NCI-H1105 (cell line): Measurements from ENCODE around the gene FBXL7.

Source experiments
- DNase-seq: peaks from one replicate; lab custom pipeline; 2025; lab: John Stamatoyannopoulos, UW

Gene FBXL7

DNA sequence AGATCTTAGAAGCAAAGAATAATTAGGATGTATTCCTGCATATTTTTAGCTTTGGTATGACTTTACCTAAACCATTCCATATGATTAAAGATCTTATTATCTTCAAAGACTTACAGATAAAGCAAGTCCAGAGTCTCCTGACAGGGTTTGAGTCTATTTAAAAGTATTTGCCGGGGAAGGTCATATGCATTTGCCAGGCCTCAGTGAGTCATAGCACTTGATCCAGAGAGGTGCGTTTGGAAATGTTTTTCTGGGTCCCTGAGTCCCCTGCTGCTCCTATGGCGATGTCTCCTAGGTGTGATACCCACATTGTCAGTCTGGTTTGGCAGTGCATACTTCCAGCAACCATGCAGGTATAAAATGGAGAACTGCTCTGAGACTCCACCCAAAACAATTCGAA is 217.0 kb downstream of the FBXL7 start:
- DNase-seq = no peak

- no peak for DNase-seq
These were observed 218.6 kb downstream of the FBXL7 start for GRCh38 chr5:15718421-15719179.

- peak; percentile 56 for DNase-seq
These were observed 219.8 kb downstream of the FBXL7 start for GRCh38 chr5:15719784-15720183.

DNA sequence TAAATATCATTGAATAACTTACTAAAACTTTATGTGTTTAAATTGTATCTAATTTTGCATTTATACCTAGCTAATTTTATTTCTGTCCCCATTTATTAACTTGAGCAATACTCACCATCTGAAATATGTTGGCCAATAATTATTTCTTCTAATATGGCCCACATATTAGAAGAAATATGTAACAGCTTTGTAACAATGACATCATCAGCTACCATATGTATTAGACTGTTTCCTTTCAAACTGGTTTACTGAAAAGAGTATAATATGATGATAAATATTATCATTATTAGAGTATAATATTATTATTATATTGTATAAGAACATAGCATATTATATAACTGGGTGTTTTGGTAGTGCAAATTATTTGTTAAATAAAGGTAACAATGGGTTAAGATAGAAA is 220.5 kb downstream of the FBXL7 start:
- no peak for DNase-seq

DNA sequence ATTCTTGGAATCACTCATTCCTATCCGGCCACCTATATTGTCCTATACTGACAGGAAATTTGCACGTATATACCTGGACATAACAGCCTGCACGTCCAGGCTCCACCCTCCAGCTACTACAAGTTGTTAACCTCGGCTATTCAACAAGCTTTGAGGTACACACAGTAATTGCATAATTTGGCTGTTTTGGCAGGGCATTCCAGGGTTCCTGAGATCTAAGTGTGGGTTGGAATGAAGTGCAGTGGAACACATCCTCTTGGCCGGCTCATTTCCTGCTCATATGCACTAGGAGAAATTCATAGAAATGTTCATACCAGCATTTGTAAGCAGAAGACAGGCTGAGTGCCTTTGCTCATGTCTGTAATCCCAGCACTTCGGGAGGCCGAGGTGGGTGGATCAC is 222.3 kb downstream of the FBXL7 start:
- no peak for DNase-seq

DNA sequence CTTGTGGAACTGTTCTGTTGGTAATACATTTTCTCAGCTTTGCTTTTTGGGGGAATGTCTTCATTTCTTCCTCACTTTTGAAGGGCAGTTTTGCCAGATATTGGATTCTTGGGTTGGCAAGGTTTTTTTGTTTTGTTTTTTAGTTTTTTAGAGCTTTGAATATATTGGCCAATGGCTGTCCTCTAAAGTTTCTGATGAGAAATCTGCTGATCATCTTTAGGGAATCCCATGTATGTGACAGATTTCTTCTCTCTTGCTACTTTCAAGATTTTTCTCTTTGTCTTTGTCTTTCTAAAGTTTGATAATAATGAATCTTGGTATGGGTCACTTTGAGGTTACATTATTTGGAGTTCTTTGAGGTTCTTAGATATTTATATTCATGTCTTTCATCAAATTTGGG is 227.4 kb downstream of the FBXL7 start:
- DNase-seq = no peak

DNA sequence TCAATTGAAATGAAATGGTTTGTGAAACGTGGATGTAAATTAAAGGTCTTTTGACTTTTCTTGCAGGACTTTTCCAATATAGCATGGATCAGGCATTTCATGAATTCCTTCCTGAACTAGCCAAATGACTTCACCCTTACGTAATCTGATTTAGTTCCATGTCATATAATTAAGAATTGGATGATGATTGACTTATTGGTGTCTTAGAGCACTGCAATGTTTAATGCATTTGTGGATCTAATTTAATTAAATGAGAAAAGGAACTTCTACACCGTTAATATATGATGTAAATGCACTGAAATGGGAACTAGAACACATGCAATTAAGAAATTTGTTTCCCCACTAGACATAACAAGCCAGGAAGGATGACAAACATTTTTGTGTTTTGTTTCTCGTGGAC is 228.8 kb downstream of the FBXL7 start:
- no peak for DNase-seq

DNA sequence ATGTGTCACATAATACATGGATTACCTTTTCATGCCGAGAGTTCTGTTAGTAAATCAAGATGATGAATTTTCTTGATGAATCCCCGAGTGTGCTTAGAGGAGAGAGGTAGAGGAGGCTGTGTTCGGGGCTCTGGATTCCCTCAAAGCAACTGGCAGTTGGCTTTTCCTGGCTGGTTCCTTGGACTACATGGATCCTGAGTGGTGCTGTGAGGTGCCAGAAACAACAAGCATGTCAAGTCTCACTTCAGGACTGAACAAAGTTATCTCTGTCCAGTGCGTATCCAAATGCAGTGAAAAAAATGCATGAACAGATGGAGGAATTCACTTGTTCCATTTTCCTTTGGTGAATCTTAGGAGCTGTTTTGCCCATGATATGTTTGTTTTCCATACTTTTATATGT is 231.7 kb downstream of the FBXL7 start:
- no peak for DNase-seq

- no peak for DNase-seq
These were observed 234.1 kb downstream of the FBXL7 start for GRCh38 chr5:15734058-15734457.

DNA sequence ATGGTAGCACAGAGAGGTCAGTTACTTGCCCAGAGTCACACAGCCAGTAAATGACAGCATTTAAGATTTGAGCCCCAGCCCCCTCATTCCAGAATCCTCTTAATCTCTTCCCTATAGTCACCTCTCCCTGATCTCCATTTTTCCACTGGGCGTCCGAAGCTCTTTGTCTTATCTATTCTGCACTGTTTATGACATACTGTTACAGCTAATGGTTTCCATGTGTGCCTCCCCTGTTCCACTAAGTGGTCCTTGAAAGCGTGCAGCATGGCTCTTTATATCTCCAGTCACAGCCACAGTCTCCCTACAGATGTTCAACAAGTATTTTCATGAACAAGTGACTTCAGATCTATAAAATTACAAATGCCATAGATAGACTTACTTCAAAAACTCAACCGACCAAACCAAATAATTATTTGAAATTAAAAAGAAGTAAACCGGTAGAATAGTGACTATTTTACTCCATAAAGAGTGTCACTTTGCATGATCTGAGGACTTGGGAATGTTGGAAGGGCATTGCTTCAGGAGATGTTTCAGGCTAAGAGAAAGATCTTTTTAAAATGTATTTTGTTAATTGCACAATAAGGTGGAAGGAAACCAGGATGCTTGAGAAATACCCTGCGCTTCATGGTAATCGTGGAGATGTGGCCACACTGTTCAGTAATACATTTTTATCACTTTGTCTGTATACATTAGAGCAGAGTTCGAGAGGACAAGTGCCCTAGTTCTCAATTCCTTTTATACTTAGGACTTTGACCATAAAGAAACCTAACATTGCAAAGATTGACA is 237.2 kb downstream of the FBXL7 start:
- no peak for DNase-seq

GRCh38 chr5:15737871-15738664 is 238.1 kb downstream of the FBXL7 start:
- no peak for DNase-seq

DNA sequence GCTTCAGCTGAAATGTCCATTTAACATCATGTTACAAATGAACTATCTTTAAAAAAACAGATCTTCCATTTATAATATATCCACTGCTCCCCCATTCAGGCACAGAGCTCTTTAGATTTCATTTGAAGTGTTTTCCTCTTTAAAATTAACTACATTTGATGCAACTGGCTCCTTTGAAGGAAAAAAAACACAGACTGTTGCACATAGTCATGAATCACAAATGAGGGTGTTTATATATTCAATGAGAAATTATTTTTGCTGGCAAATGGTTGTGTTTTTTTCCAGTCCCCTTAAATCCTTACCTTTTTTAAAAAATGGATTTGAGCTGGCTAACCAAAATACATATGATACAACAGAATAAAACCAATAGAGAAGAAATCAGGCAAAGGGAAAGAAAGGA is 240.4 kb downstream of the FBXL7 start:
- DNase-seq = no peak

DNA sequence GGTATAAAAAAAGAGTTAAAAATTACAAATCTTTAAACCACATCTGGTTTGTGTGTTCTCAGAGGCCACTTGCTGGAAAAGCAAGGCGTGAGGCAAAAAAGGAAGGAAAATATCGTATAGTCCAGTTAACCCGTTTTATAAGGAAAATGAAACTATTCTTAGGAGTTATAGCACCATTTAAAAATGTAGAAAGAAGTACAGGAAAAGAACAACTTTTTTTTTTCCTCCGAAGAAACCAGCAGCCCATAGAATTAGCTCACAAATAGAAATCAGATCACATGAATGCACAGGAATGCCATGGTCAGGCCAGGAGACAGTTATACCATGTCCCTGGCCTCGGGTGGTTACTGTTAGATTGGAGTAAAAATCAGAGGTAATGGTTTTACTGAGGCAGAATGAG is 241.6 kb downstream of the FBXL7 start:
- no peak for DNase-seq

DNA sequence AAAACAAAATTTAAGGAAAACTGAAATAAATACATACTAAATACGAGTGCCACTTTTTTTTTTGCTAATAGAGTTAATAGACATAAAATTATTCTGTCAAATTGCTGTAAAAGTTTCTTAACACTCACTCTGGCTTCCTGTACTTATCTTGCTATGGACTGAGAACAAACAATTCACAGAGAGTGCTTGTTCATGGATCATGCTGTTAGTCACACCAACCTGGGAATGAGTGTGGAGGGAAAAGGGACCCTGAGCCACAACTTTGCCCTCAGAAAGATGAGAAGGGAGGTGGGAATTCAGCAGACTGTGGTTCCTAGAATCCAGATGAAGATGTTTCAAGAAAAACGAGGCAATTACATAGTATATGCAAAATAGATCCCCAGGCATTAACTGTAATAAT is 246.9 kb downstream of the FBXL7 start:
- no peak for DNase-seq

- no peak for DNase-seq
These were observed 248.3 kb downstream of the FBXL7 start for GRCh38 chr5:15748266-15748665.

DNA sequence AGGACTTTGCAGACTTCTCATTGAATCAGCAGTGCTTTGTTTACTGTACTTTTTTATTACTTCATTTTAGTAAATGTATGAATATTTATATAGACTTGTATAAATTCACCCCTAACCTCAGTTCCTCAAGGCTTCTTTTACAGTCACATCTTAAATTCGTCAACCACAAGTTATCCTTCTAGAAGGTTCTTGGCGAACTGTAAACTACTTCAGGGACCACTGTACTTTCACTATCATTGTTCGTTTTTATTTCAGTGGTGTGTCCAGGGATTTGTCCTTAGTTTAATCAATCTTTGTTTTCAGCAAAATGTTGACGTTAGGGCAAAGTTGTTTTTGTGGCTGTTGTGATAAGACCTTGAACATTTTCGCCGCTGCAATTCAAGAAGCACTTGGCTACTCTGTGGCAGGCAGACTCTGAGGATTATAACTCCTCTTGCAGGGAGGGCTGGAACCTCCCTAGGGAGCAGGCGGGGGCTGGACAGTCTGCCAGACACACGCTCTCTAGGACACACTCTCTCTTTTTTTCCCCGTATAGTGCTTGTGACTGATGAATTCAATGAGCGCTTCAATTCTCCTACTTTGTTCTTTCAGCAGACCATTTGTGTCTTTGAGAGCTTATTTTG is 252.8 kb downstream of the FBXL7 start:
- no peak for DNase-seq

DNA sequence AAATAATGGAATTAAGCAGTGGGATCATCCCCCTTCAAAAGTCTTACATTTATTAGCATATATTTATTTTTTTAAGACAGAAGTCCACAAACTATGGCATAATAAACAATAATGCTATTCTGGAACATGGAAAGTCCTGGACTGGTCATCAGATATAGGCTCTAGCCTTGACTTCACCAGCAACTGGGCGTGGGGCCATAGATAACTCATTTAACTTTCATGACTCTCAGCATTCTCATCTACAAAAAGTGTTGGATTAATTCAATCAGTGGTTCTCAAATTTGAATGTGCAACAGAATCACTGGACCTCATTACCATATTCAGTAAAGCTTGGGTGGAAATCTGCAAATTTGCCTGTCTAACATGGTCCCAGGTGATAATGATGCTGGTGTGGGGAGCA is 253.8 kb downstream of the FBXL7 start:
- DNase-seq = no peak

DNA sequence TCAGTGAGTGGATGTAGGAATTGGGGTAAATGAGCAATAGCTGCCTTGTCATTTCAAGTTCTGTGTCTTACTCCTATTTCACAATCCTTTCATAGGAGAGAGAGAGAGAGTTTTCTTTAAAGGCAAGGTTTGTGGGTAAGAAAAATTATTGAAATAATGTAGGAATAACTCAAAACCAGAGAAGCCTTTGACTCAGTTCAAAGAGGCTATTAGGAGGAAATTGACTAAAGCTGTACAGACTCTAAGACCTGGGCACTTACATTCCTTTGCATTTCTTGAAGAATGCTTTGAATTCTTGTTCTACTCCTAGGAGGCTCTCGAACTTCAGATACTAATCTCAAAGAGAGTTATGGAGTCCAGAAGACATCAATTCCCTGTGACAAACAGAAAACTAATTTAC is 257.1 kb downstream of the FBXL7 start:
- no peak for DNase-seq

DNA sequence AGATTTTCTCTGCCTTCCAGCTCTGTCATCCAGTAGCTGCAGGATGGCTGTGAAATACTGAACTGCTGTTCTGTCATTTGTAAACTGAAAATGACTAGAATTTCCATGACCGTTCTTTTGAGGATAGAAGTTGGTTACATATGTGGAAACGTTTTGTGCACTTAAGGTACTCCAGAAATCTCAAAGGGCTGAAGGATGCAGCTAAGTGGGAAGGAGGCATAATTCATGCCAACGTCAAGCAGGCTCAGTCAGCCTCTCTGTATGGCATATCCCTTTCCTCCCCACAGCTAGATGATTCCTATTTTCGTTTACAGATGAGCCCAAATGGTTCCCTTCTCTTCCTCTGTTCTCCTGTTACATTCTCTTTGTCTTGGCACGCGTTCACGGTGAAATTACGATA is 257.6 kb downstream of the FBXL7 start:
- DNase-seq = no peak

DNA sequence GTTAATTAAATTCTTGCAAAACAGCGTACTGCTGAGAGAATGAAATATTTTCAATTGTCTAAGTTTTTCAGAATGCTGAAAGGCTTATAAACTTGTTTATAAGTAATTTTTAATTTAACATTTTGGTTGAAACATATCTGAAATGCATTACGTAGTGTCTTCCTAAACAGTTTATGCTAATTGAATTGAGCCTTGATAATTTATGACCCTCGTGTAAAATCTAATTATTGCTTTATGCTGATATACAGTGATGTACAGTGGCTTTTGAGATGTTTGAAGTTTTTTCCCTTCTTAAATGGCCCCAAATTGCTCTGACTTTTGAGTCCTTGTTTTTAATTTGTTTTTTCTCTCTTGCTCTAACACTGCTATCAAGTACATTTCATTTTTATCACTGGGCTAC is 262.7 kb downstream of the FBXL7 start:
- no peak for DNase-seq

DNA sequence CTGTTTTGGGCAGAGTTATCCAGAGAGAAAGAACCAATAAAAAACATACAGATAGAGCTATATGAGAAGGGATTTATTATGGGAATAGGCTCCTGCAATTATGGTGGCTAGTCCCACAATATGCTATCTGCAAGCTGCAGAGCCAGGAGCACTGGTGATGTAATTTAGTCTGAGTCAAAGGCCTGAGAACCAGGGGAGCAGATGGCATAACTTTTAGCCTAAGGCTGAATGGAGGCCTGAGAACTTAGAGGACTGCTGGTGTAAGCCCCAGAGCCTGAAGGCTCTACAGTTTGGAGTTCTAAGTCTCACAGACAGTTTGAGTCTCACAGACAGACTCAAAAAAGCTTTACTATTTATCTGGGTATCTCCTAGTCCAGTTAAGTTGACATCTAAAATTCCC is 263.8 kb downstream of the FBXL7 start:
- no peak for DNase-seq

DNA sequence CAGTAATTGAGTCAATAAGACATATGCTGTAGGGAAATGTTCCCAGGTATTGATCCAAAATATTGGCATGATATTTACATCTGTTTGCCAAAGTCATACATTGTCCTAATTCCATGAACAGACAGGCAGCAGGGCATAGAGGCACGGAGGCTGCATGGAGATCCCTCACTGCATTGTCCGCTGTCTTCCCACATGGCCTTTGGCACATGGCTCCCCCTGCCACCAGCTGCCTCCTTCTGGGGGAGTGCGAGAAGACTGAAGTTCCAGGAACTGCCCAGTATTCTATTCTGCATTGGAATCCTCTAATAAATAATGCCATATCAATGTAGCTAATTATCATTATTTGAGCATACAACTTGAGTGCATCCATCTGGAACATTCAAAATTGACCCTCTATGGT is 269.0 kb downstream of the FBXL7 start:
- DNase-seq = no peak
